Activated CD4-positive, CD25-positive, alpha-beta regulatory T cell (primary cell): Measurements from ENCODE around the gene SLC25A29.
A peak's percentile ranks its signal among the peaks of the same experiment; 100 is the strongest.
"Not testable (repeated sequence)": the region's sequence is repeated elsewhere in the genome, so short reads cannot be mapped to it uniquely, and the experiment has no call there.

Experiments
- DNase-seq, 4 experiments: peaks; one replicate each; lab custom pipeline; 2025; lab: John Stamatoyannopoulos, UW

SLC25A29 gene

DNA sequence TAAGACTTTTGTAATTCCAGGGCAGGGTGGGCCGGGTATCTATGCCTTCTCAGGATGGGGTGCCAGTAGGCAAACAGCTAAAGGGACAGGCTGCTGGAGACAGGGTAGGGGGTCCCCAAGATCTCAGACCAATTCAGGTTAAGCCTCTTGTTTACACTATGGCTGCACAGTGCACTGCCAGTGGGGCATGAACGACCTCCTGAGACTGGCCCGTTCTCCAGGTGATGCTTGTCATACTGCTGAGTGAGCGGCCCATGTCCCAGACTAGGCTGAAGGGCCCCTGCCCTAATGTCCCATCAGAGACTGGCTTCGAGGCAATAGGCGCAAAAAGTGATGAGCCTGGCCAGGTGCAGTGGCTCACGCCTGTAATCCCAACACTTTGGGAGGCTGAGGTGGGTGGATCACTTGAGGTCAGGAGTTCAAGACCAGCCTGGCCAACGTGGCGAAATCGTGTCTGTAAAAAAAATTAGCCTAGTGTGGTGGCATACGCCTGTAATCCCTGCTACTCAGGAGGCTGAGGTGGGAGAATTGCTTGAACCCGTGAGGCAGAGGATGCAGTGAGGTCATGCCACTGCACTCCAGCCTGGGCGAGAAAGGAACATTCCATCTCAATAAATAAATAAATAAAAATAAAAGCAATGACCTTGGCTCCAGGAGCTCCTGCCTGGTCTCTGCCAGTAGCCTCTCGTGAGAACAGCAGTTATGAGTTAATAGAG is 12.6 kb downstream of the SLC25A29 start:
- no peak for DNase-seq

GRCh38 chr14:100292776-100293461 is 13.3 kb downstream of the SLC25A29 start:
- DNase-seq = no peak

GRCh38 chr14:100292301-100292775 is 13.9 kb downstream of the SLC25A29 start:
- DNase-seq = no peak

DNA sequence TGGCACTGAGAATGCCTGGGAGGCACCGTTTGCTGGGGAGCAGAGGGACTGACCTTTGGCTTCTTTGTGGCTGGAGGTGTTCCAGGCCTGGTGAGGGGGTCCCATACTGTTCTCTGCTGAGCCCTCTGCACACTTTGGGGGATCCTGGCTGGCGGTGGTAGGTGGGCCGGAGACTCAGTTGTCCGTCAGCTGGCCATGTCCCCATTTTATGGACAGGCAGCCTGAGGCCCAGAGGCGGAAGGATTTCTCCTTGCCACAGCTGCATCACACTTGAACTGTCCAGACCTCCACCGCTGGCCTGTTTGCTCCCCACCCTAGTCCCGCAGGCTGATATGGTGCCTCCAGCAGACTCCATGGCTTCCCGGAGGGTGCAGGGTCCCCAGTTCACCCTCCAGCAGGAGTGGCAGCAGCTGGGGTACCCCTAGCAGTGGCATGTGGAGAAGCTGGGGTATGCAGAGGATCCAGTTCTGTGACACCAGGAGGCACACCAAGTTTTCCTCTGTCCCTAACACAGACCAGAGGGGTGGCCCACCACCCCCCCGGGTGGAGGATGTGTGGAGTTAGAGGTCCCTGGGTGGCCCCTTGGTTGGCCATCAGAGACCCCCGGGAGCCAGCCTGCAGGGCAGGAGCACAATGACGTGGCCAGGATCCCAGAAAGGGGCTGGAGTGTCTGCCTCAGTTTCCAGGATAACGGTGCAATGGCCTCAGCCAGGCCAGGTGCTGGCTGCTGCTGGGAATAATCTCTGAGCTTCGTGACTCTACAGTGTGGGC is 14.8 kb downstream of the SLC25A29 start:
- no peak for DNase-seq

DNA sequence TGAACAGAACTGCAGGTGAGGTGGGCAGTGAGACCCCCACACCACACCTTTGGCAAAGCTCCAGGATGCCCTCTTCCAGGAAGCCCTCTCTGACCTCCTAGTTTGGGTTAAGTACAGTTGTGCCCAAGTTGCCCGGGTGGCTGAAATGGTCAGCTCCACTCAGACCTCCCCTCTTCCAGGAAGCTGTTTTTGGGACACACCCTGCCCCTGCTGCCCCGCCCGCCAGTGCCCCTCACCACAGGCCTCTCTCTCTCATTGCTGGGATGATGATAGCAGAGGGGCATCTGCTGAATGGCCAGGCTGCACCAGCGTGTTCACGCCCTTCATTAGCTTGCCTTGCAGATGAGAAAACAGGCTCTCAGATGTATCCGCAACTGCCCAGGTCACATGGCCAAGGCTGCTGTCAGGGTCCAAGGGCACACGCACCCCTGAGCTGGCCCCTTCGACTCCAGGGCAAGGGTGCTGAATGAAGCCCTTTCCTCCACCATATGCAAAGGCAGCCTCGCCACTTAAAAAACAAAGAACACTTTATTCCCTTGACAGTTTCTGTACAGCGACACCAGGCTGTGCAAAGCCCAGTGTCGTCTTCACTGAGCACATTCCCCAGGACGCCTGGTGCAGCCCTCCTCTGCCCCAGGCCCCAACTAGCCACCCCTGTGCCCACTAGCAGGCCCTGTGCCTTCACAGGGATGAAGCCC is 15.5 kb downstream of the SLC25A29 start:
- DNase-seq = no peak

- DNase-seq = no peak
Observed at GRCh38 chr14:100289916-100290606, 16.2 kb downstream of the SLC25A29 start.

DNA sequence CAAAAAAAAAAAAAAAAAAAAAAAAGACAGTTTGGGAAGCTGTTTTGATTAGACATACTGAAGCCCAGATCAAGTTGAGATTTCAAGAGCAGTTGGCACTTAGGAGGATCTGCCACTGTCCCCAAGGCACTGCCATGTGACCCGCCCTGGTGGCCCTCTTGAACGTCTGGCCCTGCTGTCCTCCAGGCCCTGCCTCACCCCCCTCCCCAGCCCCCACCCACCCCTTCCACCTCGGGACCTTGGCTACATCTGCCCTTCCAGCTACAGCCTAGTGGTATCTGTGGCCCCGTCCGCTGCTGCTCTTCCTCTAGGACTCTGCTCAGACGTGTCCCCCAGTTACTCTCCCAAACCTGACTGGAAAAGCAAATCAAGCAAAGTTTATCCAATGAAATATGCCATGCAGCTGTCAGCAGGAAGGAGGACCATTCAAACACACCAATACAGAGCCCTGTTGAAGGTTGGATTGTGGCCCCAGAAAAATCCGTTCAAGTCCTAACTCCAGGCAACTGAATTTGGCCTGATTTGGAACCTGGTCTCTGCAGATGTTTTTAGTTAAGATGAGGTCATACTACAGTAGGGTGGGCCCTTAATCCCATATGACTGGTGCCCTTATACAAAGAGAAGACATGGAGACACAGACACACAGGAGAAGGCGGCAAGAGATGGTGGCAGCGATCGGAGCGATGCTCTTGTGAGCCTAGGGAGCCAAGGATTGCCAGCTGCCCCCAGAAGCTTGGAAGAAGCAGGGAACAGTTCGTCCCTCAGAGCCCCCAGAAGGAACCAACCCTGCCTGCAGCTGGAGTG is 17.7 kb downstream of the SLC25A29 start:
- DNase-seq = no peak

DNA sequence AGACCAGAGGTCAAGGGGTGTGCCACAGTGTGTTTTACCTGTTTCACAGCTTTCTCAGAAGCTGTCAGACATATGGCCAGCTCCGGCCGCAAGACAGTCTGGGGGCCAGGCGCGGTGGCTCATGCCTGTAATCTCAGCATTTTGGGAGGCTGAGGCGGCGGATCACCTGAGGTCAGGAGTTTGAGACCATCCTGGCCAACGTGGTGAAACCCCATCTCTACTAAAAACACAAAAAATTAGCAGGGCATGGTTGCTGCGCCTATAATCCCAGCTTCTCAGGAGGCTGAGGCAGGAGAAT is 18.3 kb downstream of the SLC25A29 start:
- not testable (repeated sequence) for DNase-seq

GRCh38 chr14:100287202-100287997 is 18.8 kb downstream of the SLC25A29 start:
- DNase-seq = no peak

DNA sequence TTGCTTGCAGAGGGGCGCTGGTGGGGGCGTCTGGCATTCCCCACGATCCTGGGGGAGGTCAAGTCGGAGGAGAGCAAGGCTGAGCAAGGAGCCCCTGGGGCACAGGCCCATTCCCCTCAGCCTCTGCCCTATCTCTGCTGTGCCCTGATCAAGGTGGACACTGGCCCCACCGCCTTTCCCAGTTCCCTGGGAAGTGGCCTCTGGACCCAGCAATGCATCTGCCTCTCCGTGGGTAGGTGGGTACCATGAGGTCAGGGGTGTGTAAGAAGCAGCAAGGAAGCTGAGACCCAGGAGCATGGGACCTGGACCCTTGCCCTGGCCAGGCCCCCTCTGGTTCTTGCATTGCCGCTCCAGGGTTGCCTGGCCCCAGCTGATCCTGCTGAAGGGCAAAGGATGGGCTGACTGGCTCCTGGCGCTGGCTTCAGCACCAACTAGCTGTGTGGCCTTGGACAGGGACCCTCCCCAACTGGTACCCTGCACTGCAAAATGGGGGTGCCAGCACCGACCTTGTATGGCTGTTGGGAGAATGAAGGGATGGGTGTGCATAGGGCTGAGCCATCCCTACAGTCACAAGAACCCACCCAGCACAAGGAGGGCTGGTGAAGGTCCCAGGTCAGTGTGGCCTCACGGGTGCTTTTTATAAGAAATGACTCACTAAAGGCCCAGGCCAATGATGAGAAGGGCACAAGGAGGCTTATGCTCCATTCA is 19.6 kb downstream of the SLC25A29 start:
- DNase-seq = no peak

DNA sequence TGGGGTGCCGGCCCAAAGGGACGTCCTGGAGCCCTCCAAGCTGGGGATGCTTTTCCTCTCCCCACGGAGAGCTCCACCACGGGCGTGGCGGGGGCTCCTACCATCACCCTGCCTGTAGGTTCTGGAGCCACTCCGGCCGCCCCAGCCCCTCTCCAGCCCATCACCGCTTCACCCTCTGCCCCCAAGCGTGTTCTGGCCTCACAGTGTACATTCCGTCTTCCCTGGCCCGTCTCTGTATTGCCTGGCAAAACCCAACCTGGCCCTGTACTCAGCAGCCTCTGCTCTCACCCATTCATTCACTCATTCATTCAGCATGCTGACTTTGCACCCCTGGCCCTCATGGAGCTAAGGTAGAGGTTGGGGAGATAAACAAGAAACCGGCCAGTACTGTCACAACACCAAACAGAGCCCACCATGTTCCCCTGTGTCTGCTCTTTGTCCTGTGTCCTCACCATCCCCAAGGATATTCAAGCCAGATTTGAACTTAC is 20.3 kb downstream of the SLC25A29 start:
- DNase-seq = no peak

DNA sequence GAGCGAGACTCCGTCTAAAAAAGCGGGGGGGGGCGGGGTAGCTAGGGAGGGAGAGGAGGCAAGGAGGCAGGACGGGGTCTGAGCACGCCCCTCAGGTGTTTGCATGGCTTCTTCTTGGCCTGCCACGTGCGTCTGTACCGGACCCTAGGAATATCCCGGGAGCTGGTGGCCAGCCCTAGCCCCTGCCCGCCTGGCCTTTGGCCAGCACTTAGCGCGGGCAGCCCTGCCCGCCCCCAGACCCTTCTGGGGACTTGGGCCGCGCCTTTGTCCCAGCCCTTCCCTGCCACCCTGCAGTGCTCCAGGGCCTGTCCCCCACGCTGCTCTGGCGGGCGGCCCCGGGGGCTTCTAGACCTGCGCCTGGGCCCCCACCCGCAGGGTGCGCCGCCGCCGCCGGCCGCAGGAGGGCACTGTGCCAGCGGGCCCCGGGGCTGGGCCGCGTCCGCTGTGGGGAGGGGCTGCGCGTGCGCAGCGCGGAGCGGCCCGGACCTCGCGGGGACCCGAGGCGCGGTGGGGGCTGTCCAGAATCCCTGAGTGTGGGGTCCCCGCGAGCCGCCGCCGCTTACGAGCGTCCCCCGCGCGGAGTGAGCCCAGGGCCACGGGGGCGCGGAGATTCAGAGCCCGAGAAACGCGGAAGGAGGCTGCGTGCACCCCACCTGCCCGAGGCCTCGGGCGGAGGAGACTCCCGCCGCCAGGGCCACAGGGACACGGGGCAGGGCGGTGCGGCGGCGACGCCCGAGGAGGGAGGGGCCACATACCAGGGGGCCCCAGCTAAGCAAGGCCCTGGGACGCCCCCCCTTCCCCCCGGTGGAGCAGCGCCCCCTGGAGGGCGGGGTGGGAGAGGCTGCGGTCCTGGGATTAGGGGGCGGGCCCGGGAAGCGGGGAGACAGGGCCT is 21.0 kb downstream of the SLC25A29 start:
- peak; percentile 47 to 71 (median 64) for DNase-seq

DNA sequence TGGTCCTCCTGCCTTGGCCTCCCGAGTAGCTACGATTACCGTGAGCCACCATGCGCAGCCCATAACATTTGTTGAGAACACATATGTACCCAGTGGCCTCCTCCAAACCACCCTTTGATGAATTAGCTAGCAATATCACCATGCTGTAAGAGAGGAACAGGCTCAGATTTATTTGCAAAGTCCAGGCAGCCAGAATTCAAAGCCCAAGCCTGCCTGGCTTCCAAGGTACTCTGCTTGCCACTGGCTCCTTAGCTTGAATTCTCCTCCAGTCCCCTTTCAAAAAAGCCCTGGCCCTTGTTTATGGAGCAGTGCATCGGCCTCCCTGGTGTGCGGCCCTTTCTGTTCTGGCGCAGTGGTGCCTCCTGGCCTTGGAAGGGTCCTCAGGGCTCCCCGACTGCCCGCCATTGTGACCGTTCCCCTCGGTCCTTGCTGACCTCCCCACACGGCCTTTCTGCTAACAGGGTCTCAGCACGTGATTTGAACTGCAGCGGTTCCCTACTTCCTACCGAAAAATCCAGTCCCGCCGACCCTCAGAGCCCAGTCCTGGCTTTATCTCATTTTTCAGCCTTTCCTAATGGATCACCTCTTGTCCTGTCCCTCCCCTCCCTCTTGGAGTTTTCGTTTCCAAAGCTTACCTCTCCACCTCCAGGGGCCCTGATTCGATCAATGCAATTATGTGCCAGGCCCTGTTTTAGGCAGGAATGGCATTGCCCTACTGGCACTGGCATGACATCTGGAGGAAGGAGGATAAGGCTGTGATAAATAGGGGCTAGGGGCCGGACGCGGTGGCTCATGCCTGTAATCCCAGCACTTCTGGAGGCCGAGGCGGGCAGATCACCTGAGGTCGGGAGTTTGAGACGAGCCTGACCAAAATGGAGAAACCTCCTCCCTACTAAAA is 22.0 kb downstream of the SLC25A29 start:
- no peak for DNase-seq

GRCh38 chr14:100283436-100283835 is 22.8 kb downstream of the SLC25A29 start:
- DNase-seq = not testable (repeated sequence)

DNA sequence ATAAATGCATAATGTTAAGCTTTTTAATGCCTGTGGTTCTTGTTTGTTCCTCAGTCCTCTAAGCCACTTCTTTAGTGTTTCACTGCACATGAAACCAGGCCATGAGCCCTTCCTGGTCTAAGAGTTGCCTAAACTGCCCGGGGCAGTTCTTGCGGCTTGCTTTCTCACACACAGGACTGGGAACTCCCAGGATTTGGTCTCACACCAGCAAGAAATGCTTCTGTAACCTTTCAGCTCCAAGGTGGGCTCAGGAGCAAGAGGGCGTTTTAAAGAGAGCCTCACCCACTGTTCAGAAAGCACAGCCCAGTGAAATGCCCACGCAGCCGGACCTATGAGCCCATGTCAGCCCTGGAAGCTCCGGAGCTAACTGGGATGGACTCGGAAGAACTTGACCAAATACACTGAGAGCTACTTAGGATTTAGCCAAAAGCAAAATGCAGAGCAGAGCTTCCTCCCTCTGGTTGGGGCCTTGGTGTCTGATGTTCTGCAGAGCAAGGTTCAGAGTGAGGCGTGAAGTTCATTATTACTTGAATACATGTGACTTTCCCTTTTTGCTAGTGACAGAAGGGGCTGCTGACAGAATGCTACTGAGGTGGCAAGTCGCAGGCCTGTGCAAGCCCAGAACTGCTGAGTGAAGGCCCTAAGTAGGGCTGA is 23.4 kb downstream of the SLC25A29 start:
- DNase-seq = no peak

GRCh38 chr14:100282083-100282350 is 24.2 kb downstream of the SLC25A29 start:
- DNase-seq = no peak
